GM18526 (cell line): ENCODE data around the gene TUT4.

Experiments used
- POLR2A ChIP-seq: IDR thresholded peaks from 3 replicates; pipeline ENCODE4 v1.6.1; 2011; ENCODE audit not compliant: insufficient read length; ENCODE audit errors: extremely low read depth

Gene TUT4

GRCh38 chr1:52474807-52475206 lies 78.1 kb downstream of the TUT4 start:
- no peak for TF ChIP-seq POLR2A

GRCh38 chr1:52473039-52473438 lies 79.9 kb downstream of the TUT4 start:
- no peak for TF ChIP-seq POLR2A

DNA sequence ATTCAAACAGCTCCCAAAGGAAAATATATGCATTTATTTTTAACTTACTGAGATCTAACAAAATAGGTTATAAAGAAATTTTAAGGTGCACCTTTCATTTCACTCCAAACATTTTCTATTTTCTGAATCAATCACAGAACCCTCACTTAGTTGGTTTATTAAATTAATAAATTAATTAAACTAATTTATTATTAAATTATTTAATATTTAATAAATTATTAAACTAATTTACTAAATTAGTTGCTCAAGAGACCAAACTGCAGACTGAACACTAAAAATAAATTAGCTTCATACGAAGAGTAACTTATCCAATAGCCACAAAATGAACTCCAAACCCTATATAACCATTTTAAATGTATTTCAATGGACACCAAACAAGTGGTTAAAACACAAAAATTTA lies 80.5 kb downstream of the TUT4 start:
- no peak for TF ChIP-seq POLR2A

DNA sequence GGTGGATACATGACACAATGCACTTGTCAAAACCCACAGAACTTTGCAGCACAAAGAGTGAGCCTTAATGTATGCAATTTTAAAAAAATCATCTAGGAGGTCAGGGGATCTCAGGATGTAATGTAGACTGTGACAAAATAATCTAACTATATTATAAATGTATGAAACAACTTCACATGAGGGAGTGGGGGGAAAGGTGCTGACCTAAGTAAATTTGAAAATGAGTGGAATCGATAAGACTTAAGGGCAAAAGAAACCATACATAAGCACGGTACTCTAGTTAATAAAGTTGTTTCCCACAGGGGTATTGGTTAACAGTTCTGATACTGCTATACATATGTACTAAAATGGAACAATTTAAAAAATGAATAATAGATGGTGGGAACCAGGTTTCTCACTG lies 83.8 kb downstream of the TUT4 start:
- no peak for TF ChIP-seq POLR2A

DNA sequence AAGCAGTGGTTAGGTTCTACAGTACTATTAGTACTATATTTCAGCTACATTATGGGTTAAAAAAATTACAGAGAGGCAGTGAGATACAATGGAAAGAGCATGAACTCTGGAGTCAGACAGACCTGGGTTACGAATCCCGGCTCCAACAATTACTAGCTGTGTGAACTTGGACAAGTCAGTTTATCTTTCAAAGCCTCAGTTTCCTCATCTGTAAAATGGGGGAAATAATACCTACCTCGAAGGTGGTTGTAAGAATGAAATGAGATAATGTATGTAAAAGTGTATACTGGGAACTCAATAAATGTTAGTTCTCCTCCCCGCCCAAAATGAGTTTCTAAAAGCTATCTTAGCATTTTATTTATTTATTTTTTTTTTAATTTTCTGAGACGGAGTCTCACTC lies 89.0 kb downstream of the TUT4 start:
- TF ChIP-seq POLR2A = no peak

DNA sequence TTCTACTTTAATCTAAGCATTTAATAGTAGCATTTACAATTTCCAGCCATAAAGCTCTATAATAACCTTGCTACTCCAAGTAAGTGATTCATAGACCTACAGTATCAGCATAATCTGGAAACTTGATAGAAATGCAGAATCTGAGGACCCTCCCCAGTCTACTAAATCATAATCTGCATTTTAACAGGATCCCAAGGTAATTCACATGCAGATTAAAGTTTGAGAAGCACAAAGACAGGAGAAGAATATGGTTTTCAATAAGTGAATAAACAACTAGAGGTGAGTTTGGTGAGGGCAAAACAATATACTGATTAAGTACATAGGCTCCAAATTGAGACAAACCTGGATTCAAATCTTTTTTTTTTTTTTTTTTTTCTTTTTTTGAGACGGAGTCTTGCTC lies 91.1 kb downstream of the TUT4 start:
- no peak for TF ChIP-seq POLR2A

GRCh38 chr1:52460694-52461093 lies 92.2 kb downstream of the TUT4 start:
- TF ChIP-seq POLR2A = no peak

- TF ChIP-seq POLR2A = no peak
Measured at GRCh38 chr1:52455686-52456085, 97.2 kb downstream of the TUT4 start.

DNA sequence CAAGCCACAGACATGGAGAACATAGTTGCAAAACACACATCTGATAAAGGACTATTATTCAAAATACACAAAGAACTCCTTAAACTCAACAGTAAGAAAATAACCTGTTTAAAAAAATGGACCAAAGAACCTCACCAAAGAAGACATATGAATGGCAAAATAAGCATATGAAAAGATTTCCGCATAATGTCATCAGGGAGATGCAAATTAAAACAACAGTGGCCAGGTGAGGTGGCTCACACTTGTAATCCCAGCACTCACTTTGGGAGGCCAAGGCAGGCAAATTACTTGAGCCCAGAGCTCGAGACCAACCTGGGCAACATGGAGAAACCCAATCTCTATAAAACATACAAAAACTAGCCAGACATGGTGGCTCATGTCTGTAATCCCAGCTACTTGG lies 98.1 kb downstream of the TUT4 start:
- no peak for TF ChIP-seq POLR2A

- no peak for TF ChIP-seq POLR2A
Measured at GRCh38 chr1:52454127-52454526, 98.8 kb downstream of the TUT4 start.

GRCh38 chr1:52444463-52444862 lies 108.4 kb downstream of the TUT4 start:
- TF ChIP-seq POLR2A = no peak

DNA sequence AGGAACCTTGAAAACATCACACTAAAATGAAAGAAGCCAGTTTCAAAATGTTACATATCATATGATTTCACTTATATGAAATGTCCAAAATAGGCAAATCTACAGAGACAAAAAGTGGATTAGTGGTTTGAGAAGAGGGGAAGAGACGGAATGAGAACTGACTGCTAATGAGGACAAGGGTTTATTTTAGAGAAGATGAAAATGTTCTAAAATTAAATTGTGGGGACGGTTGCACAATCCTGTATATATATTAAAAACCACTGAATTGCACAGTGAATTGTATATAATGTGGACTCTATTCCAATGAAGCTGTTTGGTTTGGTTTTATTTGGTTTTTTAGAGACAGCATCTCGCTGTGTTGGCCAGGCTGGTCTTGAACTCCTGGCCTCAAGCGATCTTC lies 112.9 kb downstream of the TUT4 start:
- TF ChIP-seq POLR2A = no peak

- TF ChIP-seq POLR2A = no peak
Measured at GRCh38 chr1:52436817-52437216, 116.1 kb downstream of the TUT4 start.

- TF ChIP-seq POLR2A = no peak
Measured at GRCh38 chr1:52435650-52436049, 117.2 kb downstream of the TUT4 start.

DNA sequence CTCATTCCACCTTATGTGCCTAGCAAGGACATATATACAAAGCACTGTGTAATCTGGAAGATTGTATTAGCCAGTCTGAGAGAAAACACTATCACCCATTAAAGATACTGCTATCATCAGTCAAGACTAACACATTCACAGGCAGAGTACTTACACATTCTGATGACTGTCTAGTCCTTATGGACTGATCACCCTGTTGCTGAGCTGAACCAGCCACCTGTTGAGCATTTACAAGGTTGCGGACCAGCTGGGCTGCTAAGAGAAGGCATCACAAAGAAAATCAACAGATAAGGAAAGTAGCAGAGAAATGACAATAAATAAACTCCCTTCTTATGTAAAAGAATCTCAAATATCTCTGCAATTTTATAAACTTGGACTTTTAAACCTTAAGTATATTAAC lies 117.7 kb downstream of the TUT4 start:
- no peak for TF ChIP-seq POLR2A

GRCh38 chr1:52432807-52433206 lies 120.1 kb downstream of the TUT4 start:
- TF ChIP-seq POLR2A = no peak

GRCh38 chr1:52427152-52427551 lies 125.7 kb downstream of the TUT4 start:
- no peak for TF ChIP-seq POLR2A

- no peak for TF ChIP-seq POLR2A
Measured at GRCh38 chr1:52426371-52426770, 126.5 kb downstream of the TUT4 start.
